H9 (cell line): Measurements from ENCODE around the gene CDC45. TPM values are rescaled to one million over a fixed set of nuclear protein-coding genes. Genes with fewer than 3 reads are reported as not detected.

Experiments
- DNase-seq: peaks from one replicate; pipeline ENCODE4 v3.0.0-alpha.2; 2017
- H2AFZ ChIP-seq: one replicate; pipeline ENCODE4 v1.6.1; 2013; ENCODE audit warnings: mild to moderate bottlenecking, low read length, control low read depth, moderate library complexity
- H2AK5ac ChIP-seq: 2 replicates; pipeline ENCODE4 v1.6.1; 2013; ENCODE audit warnings: low read length, control low read depth, mixed read lengths; ENCODE audit not compliant: insufficient read length
- H2BK120ac ChIP-seq: one replicate; pipeline ENCODE4 v1.6.1; 2013; ENCODE audit warnings: low read depth, mild to moderate bottlenecking, low read length, control low read depth, inconsistent platforms; ENCODE audit not compliant: poor library complexity, severe bottlenecking
- H2BK12ac ChIP-seq: 2 replicates; pipeline ENCODE4 v1.6.1; 2013; ENCODE audit warnings: low read length, control low read depth, mixed read lengths, low read depth; ENCODE audit not compliant: insufficient read length
- H2BK15ac ChIP-seq: 2 replicates; pipeline ENCODE4 v1.6.1; 2013; ENCODE audit warnings: low read depth, low read length, control low read depth
- H2BK20ac ChIP-seq: one replicate; pipeline ENCODE4 v1.6.1; 2013; ENCODE audit warnings: low read depth, mild to moderate bottlenecking, low read length, control low read depth, inconsistent platforms; ENCODE audit not compliant: poor library complexity, severe bottlenecking
- H2BK5ac ChIP-seq: 2 replicates; pipeline ENCODE4 v1.6.1; 2013; ENCODE audit warnings: low read length, control low read depth, mixed read lengths; ENCODE audit not compliant: insufficient read length
- H3K14ac ChIP-seq: 2 replicates; pipeline ENCODE4 v1.6.1; 2013; ENCODE audit warnings: low read length, control low read depth; ENCODE audit not compliant: insufficient read depth
- H3K18ac ChIP-seq: 2 replicates; pipeline ENCODE4 v1.6.1; 2013; ENCODE audit warnings: low read depth, mild to moderate bottlenecking, mixed read lengths, low read length, control low read depth; ENCODE audit not compliant: insufficient read length
- H3K23ac ChIP-seq: 2 replicates; pipeline ENCODE4 v1.6.1; 2013; ENCODE audit warnings: low read length, control low read depth, mixed read lengths, low read depth; ENCODE audit not compliant: insufficient read length
- H3K23me2 ChIP-seq: 2 replicates; pipeline ENCODE4 v1.6.1; 2013; ENCODE audit warnings: low read depth, mild to moderate bottlenecking, mixed read lengths, low read length, control low read depth; ENCODE audit not compliant: insufficient read length, poor library complexity, severe bottlenecking
- H3K27ac ChIP-seq: 2 replicates; pipeline ENCODE4 v1.5.1; 2013; ENCODE audit warnings: low read length, control low read depth, mixed read lengths, low read depth; ENCODE audit not compliant: insufficient read length
- H3K27me3 ChIP-seq: 2 replicates; pipeline ENCODE4 v1.6.1; 2013; ENCODE audit warnings: low read length, control low read depth, inconsistent platforms; ENCODE audit not compliant: insufficient read depth
- H3K4ac ChIP-seq: 2 replicates; pipeline ENCODE4 v1.6.1; 2013; ENCODE audit warnings: low read depth, mild to moderate bottlenecking, control low read depth, inconsistent platforms, low read length, moderate library complexity
- H3K4me1 ChIP-seq: 2 replicates; pipeline ENCODE4 v1.6.1; 2013; ENCODE audit warnings: low read length, control low read depth, inconsistent platforms; ENCODE audit not compliant: insufficient read depth
- H3K4me2 ChIP-seq: 2 replicates; pipeline ENCODE4 v1.6.1; 2013; ENCODE audit warnings: low read length, control low read depth, mixed read lengths; ENCODE audit not compliant: insufficient read length, insufficient read depth
- H3K56ac ChIP-seq: 2 replicates; pipeline ENCODE4 v1.6.1; 2013; ENCODE audit warnings: low read depth, mild to moderate bottlenecking, mixed read lengths, low read length, control low read depth; ENCODE audit not compliant: insufficient read length
- H3K79me1 ChIP-seq: 2 replicates; pipeline ENCODE4 v1.6.1; 2013; ENCODE audit warnings: low read depth, mild to moderate bottlenecking, moderate library complexity, low read length, control low read depth, inconsistent platforms; ENCODE audit not compliant: insufficient read depth, poor library complexity, severe bottlenecking
- H3K79me2 ChIP-seq: 2 replicates; pipeline ENCODE4 v1.6.1; 2013; ENCODE audit warnings: low read length, control low read depth, inconsistent platforms; ENCODE audit not compliant: insufficient read depth
- H3K9ac ChIP-seq: 2 replicates; pipeline ENCODE4 v1.6.1; 2013; ENCODE audit warnings: low read length, control low read depth, mixed read lengths; ENCODE audit not compliant: insufficient read length; ENCODE audit errors: extremely low read depth
- H3K9me3 ChIP-seq: one replicate; pipeline ENCODE4 v1.6.1; 2013; ENCODE audit warnings: low read depth, low read length, inconsistent platforms; ENCODE audit not compliant: control insufficient read depth
- H3T11ph ChIP-seq: one replicate; pipeline ENCODE4 v1.6.1; 2013; ENCODE audit warnings: mild to moderate bottlenecking, low read length, control low read depth, inconsistent platforms
- H4K20me1 ChIP-seq: one replicate; pipeline ENCODE4 v1.6.1; 2013; ENCODE audit not compliant: control insufficient read depth, insufficient read length, insufficient read depth
- H4K5ac ChIP-seq: 2 replicates; pipeline ENCODE4 v1.6.1; 2013; ENCODE audit warnings: low read depth, mild to moderate bottlenecking, mixed read lengths, low read length, control low read depth; ENCODE audit not compliant: insufficient read length
- H4K8ac ChIP-seq: replicated peaks from 2 replicates; pipeline ENCODE4 v1.6.1; 2013; ENCODE audit warnings: low read length, control low read depth, mixed read lengths, low read depth; ENCODE audit not compliant: insufficient read length
- H4K91ac ChIP-seq: 2 replicates; pipeline ENCODE4 v1.6.1; 2013; ENCODE audit warnings: low read depth, mild to moderate bottlenecking, moderate library complexity, mixed read lengths, low read length, control low read depth; ENCODE audit not compliant: insufficient read length
- H3K27ac Mint-ChIP-seq, 3 experiments: 2 replicates in 2 of 3; 3 replicates in 1 of 3; pipeline ENCODE4 v1.8.0; 2020 to 2021; ENCODE audit warnings: mixed read lengths in 3 of 3, mild to moderate bottlenecking in 1 of 3, moderate library complexity in 1 of 3
- H3K27me3 Mint-ChIP-seq: 2 replicates; pipeline ENCODE4 v1.8.0; 2021; ENCODE audit warnings: low read depth, mild to moderate bottlenecking, moderate library complexity, mixed read lengths
- H3K36me3 Mint-ChIP-seq, 3 experiments: 2 replicates in 2 of 3; 3 replicates in 1 of 3; pipeline ENCODE4 v1.8.0; 2020 to 2021; ENCODE audit warnings: low read depth in 3 of 3, mixed read lengths in 3 of 3; ENCODE audit not compliant: insufficient read depth in 1 of 3
- H3K4me1 Mint-ChIP-seq, 2 experiments: 2 replicates each; pipeline ENCODE4 v1.8.0; 2020; ENCODE audit warnings: mixed read lengths in 2 of 2
- H3K4me3 Mint-ChIP-seq, 2 experiments: 2 replicates in 1 of 2; 3 replicates in 1 of 2; pipeline ENCODE4 v1.8.0; 2020 to 2021; ENCODE audit warnings: mild to moderate bottlenecking in 2 of 2, mixed read lengths in 2 of 2, moderate library complexity in 1 of 2
- H3K9me3 Mint-ChIP-seq, 2 experiments: 2 replicates in 1 of 2; 3 replicates in 1 of 2; pipeline ENCODE4 v1.8.0; 2020; ENCODE audit warnings: mild to moderate bottlenecking in 2 of 2, mixed read lengths in 2 of 2, moderate library complexity in 1 of 2
- CTCF ChIP-seq: fragments of 200-600 bp; sonication (generic); conservative IDR thresholded peaks from 3 replicates; pipeline ENCODE4 v1.8.0; 2021; ENCODE audit warnings: antibody characterized with exemption, mild to moderate bottlenecking
- WGBS: extraction: QIAGEN DNeasy Blood & Tissue Kit; methylation state at CpG from one replicate; pipeline ENCODE4 v1.1.7; 2013; ENCODE audit warnings: missing lambda C conversion rate, low lambda C conversion rate, mixed read lengths; ENCODE audit not compliant: insufficient read length; ENCODE audit errors: extremely low coverage; 5-methylcytosine and 5-hydroxymethylcytosine counted together
- total RNA-seq: library from RNA; stranded (reverse); gene quantifications from 2 replicates; pipeline ENCODE4 v1.2.1, GENCODE V29; 2021

CDC45 gene
- total RNA-seq, 1 experiment from 2014 or later: 35.7 TPM

- Histone ChIP-seq H2BK12ac (no peak overlapping the region), H3K79me2 (no peaks in the 10 kb centered on the region), H2BK20ac (no peak overlapping the region), H3K4me2 (no peak overlapping the region), H3K27me3 (no peaks in the 10 kb centered on the region), H3K56ac (no peak overlapping the region), H4K91ac (no peak overlapping the region), H2AFZ (no peak overlapping the region), H3K27ac (no peak overlapping the region), H4K20me1 (no peaks in the 10 kb centered on the region), H3K9me3 (no peaks in the 10 kb centered on the region), H3K23me2 (no peaks in the 10 kb centered on the region), H3T11ph (no peak overlapping the region), H3K14ac (no peak overlapping the region; the same call in 1 of the 2 replicates), H4K5ac (no peak overlapping the region), H2BK120ac (no peak overlapping the region), H3K23ac (no peak overlapping the region), H3K18ac (no peak overlapping the region), H4K8ac (no peak overlapping the region), H2BK5ac (no peak overlapping the region), H2AK5ac (no peak overlapping the region), H2BK15ac (no peak overlapping the region), H3K4ac (no peak overlapping the region), H3K9ac (no peak overlapping the region), H3K79me1 (no peaks in the 10 kb centered on the region), H3K4me1 (no peaks in the 10 kb centered on the region; the same call in 1 of the 2 replicates)
- peaks cover 1% of the 10 kb centered on the region for H3K27me3 Mint-ChIP-seq
- WGBS: no CpG with 5 or more reads among the region's 9 CpGs
- TF ChIP-seq CTCF: peak; percentile 48; the same call in 2 of the 3 replicates
- peaks cover 13 to 15% of the 10 kb centered on the region in 2 experiments for H3K4me1 Mint-ChIP-seq
- H3K27ac Mint-ChIP-seq: no peak overlapping the region; a peak in 2 of 7 replicates
- no peaks in the 10 kb centered on the region for H3K9me3 Mint-ChIP-seq
- DNase-seq: peak; percentile 43
- no peak overlapping the region for H3K4me3 Mint-ChIP-seq
- no peaks in the 10 kb centered on the region for H3K36me3 Mint-ChIP-seq
Measured at GRCh38 chr22:19559324-19559811, 79.6 kb downstream of the CDC45 start.
